ENCODE results near the gene P4HB.
"Not testable (repeated sequence)": the region's sequence is repeated elsewhere in the genome, so short reads cannot be mapped to it uniquely, and the experiment has no call there.

Gene P4HB

DNA sequence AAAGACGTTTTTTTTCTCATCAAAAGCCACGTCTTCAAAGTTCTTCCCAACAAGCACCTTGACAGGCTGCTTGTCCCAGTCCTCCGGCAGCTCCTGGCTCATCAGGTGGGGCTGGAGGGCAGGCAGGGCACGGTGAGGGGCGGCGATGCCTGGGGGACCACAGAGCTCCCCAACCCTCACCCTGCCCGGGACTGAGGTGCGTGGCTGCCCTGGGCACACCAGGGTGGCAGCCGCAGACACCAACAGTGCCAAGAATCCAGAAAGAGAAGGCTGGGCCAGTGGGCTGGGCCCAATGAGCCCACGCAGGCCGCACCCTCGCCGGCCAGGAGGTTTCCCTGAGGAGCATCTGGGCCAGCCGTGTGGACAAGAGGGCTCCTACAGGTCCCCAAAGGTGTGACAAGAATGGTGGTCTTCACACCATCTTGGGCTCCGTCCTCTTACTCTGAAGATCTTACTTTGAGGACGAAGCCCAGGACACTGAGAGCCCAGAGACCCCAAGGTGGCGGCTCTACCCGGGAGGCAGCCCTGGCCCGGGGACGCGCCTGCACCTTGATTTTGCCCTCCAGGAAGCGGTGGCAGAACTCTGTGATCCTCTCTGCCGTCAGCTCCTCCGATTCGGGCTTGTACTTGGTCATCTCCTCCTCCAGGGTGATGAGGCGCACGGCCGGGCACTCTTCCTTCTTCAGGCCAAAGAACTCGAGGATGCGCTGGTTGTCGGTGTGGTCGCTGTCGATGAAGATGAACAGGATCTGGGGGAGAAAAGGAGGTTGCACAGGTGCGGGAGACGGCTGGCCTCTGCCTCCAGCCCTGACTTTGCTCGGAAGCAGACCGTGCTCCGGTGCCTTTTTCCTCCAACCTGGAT is 14.2 kb downstream of the P4HB start:
- DNase-seq (ENCODE audit: low read depth): no peak

DNA sequence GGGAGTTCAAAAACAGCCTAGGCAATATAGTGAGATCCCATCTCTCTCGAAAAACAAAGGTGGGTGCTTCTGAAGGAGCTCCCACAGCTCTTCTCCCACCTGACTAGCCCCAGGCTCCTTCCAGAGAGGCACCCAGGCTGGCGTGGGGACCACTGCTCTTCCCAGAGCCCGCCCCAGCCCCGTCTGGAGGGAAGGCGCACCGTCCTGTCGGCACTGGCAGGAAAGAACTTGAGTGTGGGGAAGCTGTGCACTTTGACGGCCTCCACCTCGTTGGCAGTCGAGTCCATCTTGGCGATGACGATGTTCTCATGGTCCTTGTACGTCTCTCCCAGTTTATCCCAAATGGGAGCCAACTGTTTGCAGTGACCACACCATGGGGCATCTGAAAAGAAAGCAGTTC is 15.0 kb downstream of the P4HB start:
- no peak for DNase-seq (ENCODE audit: low read depth)

DNA sequence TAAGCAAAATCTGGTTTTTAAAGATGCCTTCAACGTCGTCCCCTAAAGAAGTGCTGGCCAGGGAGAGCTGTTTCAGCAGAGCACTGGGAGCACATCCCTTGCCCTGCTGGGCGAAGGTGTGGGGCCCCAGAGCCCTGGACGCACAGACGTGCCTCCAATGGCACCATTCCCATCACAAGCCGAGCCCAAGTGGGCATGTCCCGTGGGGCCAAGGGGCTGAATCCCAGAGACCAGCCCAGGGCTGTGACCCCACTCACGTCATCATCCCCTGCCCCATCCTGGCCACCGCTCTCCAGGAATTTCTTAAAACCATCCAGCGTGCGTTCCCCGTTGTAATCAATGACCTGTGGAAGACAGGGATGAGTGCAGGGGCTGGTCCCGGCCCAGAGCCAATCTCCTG is 15.4 kb downstream of the P4HB start:
- no peak for DNase-seq (ENCODE audit: low read depth)

DNA sequence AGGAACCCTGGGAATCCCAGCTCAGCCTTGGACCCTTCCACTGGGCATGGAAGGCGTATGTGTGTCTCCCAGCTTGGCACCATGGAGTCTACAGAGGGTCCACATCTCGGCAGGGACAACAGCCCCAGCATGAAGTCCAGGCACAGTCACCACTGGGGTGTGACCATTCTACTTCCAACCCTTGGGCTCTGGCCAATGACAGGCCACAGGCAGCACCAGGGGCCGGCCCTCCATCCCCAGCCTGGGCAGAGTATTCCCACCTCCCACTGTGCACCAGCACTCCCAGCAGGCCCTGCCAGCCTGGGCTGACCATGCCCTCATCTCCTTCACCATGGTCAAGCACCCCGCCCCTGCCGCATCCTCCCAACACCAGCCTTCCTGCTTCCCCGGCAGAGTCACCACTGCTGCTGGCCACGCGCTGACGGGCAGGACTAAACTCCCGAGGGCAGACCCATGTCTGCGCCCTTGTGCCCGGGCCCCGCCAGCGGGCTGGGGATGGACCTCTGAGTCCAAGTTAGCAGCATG is 15.9 kb downstream of the P4HB start:
- no peak for DNase-seq (ENCODE audit: low read depth)

DNA sequence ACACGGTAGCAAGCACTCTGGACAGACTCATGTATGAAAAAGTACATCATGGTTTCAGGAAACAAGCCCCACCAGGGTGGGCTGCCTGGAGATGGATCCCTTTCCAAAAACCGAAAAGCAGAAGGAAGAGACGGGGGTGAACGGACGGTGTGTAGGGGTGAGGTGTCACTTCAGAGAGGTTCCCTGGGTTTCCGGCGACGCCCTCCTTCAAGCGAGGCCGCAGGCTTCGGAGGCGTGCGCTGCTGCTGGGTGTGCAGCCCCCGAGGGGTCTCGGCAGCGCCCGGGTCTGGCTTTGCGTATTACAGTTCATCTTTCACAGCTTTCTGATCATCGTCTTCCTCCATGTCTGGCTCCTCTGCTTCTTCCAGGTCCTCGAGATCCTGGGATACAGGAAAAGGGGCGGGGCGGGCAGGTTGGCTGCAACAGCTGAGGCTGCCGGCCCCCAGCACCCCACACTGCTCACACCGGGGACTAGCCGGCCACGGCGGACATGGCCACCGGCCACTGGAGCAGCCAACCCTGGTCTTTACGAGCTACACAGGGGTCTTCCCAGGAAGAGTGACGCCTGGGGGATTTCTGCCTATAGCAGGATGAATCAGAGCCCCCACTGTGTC is 16.5 kb downstream of the P4HB start:
- DNase-seq (ENCODE audit: low read depth): no peak

DNA sequence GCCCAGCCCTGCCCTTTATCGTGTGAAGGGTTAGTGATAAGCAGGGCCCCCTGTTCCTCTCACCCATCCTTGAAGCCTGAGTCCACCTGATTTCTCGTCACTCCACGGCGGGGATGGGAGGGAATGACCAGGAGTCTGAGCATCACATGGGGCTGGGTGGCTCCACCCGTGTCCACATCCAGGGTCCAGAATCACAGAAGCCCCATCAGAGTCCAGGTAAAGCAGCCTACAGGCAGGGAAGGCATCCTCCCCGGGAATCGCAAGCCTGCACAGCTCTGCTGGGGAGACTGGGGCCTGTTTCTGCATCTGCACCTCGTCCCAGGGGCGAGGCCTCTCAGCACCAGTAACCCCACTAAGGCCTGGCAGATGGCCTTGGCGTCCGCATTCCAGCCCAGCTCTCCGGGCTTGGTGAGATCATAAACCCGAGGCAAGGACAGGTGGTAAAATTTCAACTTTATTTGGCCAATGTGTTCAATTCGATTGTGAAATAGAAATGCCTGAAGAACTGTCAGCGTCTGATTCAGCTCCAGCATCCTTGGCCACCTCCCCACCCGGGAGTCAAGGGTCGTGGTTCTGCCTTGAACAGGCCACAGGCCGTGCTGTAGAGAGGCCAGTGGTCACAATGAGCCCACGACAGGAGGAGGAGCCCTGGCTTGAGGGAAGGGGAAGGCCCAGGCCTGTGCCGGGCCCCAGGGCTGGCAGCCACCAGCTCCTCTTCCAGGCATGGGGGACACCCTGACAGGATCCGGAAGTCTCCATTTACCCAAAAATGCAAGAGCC is 17.4 kb downstream of the P4HB start:
- no peak for DNase-seq (ENCODE audit: low read depth)

DNA sequence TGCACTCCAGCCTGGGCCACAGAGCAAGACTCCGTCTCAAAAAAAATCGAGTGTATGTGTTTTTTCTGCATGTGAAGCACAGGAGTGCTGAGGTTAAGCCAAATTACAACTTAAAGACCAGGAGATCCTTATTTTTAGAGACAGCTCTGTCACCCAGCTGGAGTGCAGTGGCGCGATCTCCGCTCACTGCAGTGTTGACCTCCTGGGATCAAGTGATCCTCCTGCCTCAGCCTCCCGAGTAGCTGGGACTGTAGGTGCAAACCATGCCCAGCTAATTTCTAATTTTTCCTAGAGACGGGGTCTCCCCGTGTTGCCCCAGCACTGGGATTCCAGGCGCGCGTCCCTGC is 18.0 kb downstream of the P4HB start:
- DNase-seq (ENCODE audit: low read depth): no peak

- no peak for DNase-seq (ENCODE audit: low read depth)
Observed at GRCh38 chr17:81841866-81842265, 18.5 kb downstream of the P4HB start.

GRCh38 chr17:81840826-81841778 is 19.2 kb downstream of the P4HB start:
- DNase-seq (ENCODE audit: low read depth): no peak

DNA sequence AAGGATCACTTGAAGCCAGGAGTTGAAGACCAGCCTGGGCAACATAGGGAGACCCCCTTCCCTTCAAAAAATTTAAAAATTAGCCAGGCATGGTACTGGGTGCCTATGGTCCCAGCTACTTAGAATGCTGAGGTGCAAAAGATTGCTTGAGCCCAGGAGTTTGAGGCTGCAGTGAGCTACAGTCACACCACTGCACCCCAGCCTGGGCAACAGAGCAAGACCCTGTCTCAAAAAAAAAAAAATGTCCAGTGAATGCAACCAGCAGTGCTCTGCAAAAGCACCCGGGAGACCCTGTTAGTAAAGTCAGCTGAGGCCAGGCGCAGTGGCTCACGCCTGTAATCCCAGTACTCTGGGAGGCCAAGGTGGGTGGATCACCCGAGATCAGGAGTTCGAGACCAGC is 20.3 kb downstream of the P4HB start:
- DNase-seq (ENCODE audit: low read depth): not testable (repeated sequence)

- DNase-seq (ENCODE audit: low read depth): no peak
Observed at GRCh38 chr17:81839301-81839700, 21.0 kb downstream of the P4HB start.

GRCh38 chr17:81838753-81839255 is 21.5 kb downstream of the P4HB start:
- no peak for DNase-seq (ENCODE audit: low read depth)

DNA sequence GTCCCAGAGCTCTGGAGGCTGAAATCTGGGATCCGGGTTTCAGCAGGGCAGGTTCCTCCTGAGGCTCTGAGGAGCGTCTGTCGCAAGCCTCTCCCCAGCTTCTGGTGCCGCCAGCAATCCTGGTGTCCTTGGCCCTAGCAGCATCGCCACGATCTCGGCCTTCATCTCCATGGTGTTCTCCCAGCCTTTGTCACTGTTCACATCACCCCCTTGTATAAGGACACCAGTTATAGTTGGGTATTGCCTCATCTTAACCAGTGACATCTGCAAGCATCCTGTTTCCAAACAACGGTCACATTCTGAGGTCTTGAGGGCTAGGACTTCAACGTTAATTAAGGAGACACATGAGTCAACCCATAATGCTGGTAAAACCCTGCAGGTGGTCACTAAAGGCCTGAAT is 22.7 kb downstream of the P4HB start:
- DNase-seq (ENCODE audit: low read depth): no peak

DNA sequence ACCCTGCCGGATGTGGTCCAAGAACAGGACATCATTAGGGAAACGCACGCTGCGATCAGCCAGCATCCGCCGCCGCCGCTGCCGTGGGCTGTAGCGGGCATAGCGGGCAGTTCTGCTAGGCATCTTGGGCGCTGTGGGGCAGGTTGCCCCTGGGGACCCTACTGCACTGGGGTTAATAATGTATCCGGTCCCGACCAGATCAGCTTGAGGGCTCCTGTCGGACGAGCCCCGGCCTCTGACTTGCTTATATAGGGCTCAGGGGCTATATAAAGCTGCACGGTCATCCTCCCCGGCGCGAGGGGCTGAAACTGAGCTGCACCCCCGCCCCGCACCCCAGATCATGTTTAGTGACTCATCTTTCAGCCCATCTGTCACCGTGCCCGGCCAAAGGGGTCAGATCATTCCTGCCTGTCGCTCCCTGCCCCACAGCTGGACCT is 25.5 kb downstream of the P4HB start, which contains the start of gene PPP1R27:
Gene PPP1R27 (minus strand): TSS at position 220 of the 437 bp plus-strand sequence. CDS start 97 bp downstream, at position 123.
- DNase-seq (ENCODE audit: low read depth): no peak

- no peak for DNase-seq (ENCODE audit: low read depth)
Observed at GRCh38 chr17:81833921-81834830, 26.2 kb downstream of the P4HB start.

- peak; percentile 89 for DNase-seq (ENCODE audit: low read depth)
Observed at GRCh38 chr17:81833160-81833920, 27.0 kb downstream of the P4HB start, which contains the start of gene MCRIP1. Gene MCRIP1, minus strand, starts transcription at chr17:81833291. Its CDS starts 8,785 bp downstream, at chr17:81824506.

- DNase-seq (ENCODE audit: low read depth): no peak
Observed at GRCh38 chr17:81832608-81833159, 27.7 kb downstream of the P4HB start.

DNA sequence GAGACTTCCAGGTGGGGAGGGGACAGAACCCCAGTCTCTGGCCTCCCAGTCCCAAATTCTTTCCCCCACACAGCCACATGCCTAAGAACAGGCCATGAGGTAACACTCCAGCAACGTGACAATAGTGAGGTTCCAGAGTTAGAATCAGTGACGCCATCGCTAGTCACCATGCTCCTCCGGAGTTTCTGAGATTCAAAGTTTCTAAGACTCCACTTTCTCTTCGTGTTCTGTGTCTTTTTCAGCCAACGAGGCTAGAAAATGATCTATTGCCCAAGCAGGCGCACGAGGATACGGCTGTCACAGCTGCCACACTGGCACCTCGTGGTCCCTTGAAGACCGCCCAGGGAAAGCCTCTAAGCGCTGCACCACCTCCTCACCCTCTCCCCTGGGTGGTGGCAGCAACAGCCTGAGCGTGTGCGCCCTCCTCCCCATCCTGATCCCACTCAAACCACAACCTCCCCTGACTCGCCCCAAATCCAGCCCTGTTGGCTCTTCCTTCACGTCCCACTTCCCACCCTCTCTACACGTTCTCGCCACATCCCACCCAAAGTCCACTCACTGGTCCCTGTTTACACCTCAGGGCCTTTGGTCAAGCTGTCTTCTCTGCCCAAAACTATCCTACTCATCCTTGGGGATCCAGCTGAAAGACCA is 28.3 kb downstream of the P4HB start:
- DNase-seq (ENCODE audit: low read depth): peak; percentile 20
